GM12801 (cell line): ENCODE data around the gene CDC42BPB.

Source experiments
- TF ChIP-seq, protein P1 (sequence below): IDR thresholded peaks from one replicate; pipeline ENCODE4 v1.5.1; 2011; ENCODE audit warnings: control low read depth; ENCODE audit not compliant: insufficient read length; ENCODE audit errors: extremely low read depth

The CDC42BPB gene

DNA sequence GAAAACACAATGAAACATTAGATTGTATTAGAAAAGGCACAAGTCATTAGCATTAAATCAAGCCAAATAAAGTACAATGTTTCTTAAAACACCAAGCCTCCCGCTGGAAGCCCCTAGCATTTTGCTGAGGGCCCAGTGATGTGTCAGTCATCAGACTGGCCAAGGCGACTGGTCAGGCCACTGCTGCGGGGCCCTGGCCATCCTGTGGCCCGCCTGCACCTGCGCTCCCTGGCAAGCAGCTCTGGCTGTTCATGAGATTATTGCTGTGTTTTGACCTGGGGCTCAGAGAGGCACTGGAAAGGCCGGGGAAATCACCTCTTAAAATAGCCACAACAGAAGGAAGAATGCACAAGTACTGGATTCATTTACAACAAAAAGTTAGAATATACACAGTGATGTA lies 159.1 kb downstream of the CDC42BPB start:
- TF ChIP-seq, protein P1, sequence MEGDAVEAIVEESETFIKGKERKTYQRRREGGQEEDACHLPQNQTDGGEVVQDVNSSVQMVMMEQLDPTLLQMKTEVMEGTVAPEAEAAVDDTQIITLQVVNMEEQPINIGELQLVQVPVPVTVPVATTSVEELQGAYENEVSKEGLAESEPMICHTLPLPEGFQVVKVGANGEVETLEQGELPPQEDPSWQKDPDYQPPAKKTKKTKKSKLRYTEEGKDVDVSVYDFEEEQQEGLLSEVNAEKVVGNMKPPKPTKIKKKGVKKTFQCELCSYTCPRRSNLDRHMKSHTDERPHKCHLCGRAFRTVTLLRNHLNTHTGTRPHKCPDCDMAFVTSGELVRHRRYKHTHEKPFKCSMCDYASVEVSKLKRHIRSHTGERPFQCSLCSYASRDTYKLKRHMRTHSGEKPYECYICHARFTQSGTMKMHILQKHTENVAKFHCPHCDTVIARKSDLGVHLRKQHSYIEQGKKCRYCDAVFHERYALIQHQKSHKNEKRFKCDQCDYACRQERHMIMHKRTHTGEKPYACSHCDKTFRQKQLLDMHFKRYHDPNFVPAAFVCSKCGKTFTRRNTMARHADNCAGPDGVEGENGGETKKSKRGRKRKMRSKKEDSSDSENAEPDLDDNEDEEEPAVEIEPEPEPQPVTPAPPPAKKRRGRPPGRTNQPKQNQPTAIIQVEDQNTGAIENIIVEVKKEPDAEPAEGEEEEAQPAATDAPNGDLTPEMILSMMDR: no peak

DNA sequence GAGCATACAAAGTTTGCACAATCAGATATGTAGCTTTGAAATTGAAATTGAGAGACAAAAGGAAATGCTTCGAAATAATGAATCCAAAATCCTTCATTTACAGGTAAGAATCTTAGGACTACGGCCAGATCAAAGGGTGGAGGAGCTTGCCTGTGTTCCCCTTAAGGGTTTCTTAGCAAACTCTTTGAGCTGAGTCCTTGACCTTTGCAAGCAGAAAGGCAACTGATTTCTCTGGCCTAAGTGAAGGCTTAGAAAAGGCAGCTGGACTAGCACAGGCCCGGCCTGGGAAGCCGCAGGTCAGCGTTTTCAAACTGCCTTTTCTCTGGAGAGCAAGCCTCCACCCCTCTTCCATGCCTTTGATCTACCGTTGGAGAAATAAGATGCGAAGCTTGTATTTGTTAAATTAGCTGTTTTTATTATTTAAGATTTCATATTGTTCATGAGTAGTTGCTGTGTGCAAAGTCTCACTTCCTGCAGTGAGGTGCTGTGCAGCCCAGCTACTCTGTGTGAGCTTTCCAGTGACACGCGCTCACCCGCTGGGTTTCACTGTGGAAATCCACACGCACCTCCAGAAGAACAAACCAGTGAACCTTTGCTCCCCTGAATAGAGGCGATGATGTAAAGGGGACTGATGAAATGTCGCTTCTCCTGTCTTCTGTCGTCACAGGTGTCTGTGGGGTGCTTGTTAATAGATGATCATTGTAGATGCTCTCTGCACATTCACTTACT lies 159.9 kb downstream of the CDC42BPB start:
- TF ChIP-seq, protein P1: no peak

DNA sequence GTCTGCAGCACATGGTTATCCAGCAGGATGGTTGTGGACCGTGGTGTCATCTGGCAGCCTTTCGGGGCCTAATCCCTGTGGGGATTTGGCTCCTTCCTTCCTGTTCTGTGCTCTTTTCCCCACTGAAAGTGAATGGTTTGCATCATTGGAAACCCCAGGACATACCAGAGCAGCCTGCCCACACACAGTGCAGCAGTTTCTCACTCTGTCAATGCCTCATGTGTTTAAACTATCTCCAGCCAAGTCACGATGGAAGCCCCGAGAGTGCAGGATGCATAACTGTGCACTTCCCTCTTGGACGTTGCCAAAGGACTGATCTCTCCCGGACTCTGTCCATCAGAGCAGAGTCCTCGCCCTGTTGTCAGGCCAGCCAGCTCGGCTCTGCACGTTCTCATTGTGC lies 163.9 kb downstream of the CDC42BPB start:
- TF ChIP-seq, protein P1: no peak

DNA sequence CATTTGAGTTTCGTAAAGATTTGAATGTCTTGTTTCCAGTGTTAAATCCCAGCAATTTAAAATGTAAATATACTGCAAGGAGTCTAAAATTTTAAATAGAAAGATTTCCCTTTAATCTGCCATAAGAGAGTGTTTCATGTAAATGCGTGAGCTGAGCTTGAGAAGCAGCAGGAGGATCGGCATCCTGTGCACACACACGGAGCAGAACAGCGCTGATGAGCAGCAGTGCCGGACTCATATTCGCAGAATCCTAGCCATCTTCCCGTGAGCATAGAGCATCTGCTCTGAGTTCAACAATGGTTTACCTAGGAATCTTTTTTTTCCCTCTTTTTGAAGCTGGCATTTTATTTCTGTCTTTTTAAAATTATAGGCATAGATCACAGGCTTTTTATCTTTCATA lies 164.7 kb downstream of the CDC42BPB start:
- TF ChIP-seq, protein P1: no peak

DNA sequence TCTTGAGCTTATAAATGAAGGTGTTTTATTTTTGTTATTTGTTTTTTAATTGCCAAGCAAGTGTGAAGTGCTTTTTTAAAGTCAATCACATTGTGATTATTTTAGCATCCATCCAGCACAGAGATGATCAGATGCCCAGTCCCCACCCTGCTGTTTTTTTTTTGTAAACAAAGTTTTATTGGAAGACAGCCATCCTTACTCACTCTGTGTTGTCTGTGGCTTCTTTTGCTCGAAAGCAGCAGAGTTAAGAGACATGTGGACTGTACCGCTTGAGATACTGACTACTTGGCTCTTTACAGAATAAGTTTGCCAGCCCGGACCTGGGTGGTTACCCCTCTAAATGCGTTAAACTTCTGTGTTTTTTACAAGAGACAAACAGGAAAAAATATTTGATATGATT lies 165.8 kb downstream of the CDC42BPB start:
- TF ChIP-seq, protein P1: no peak

DNA sequence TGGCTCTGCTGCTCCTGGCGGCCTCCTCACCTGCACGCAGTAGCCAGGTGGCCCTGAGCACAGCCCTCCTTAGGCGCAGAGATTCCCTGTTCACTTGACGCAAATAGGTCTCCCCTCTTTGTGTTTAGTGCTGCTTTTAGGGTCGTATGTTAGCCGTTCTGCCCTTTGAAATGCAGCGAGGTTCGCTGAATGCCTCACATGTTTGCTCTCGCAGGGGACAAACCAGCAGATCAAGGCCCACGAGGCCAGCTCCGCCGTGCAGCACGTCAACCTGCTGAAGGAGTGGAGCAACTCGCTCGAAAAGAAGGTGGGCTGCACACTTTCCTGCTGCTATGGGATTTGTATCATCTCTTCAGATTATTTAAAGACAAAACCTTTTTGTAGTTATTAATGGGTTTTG lies 166.2 kb downstream of the CDC42BPB start:
- TF ChIP-seq, protein P1: no peak

DNA sequence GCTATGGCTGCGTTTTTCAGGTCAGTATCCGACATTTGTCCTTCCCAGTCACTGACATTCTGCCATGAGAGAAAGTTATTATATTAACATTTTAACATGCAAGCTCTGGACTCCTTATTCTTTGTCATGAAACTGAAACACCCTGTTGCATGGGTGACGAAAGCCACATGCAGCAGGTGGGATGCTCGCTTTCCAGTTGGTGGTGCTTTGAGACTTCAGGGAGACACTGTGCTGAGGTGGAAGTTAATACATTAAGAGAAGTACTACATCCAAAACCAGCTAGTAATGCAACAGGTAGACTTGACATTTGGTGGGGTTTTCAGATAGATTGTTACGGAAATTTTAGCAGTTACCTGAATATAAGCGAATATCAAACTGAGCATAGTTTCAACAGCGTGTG lies 167.7 kb downstream of the CDC42BPB start:
- TF ChIP-seq, protein P1: no peak
